Measurements from ENCODE around the gene EIF3L.

EIF3L gene

GRCh38 chr22:37930270-37930951 is 81.2 kb downstream of the EIF3L start:
- DNase-seq: peak; percentile 19

GRCh38 chr22:37930952-37931440 is 81.8 kb downstream of the EIF3L start:
- no peak for DNase-seq

GRCh38 chr22:37931893-37932389 is 82.7 kb downstream of the EIF3L start:
- no peak for DNase-seq

- no peak for DNase-seq
These were observed 83.2 kb downstream of the EIF3L start for GRCh38 chr22:37932401-37932800.

GRCh38 chr22:37932821-37933578 is 83.8 kb downstream of the EIF3L start:
- no peak for DNase-seq

GRCh38 chr22:37933711-37934376 is 84.6 kb downstream of the EIF3L start:
- peak; percentile 81 for DNase-seq
